Activated CD8-positive, alpha-beta memory T cell treated with anti-CD3 and anti-CD28 coated beads, Interleukin-2, amount 50 U/mL, for 48 hours (primary cell): ENCODE data around the gene COA1.
"Not testable (repeated sequence)": the region's sequence is repeated elsewhere in the genome, so short reads cannot be mapped to it uniquely, and the experiment has no call there.

ENCODE experiments used
- DNase-seq: peaks from one replicate; pipeline ENCODE4 v3.0.0-alpha.2; 2020

COA1 gene

GRCh38 chr7:43726466-43726865, 2.9 kb downstream of the COA1 start:
- DNase-seq, result no peak

DNA sequence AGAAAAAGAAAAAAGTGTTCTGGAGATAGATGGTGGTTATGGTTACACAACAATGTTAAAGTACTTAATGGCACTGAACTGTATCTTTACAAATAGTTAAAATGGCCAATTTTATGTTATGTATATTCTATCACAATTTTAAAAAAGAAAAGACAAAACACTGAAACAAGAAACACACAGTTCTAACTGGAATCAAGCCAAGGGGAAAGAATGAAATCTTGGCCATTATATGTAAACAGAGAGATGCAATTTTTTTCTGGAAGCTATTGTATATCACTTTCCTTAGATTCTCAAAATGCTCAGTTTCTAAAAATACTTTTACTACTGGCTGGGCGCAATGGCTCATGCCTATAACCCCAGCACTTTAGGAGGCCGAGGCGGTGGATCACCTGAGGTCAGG, 4.1 kb downstream of the COA1 start:
- no peak for DNase-seq

GRCh38 chr7:43723007-43723341, 6.3 kb downstream of the COA1 start:
- DNase-seq, result no peak

GRCh38 chr7:43721193-43721806, 8.0 kb downstream of the COA1 start:
- DNase-seq, result no peak

GRCh38 chr7:43716598-43716997, 12.7 kb downstream of the COA1 start:
- no peak for DNase-seq

DNA sequence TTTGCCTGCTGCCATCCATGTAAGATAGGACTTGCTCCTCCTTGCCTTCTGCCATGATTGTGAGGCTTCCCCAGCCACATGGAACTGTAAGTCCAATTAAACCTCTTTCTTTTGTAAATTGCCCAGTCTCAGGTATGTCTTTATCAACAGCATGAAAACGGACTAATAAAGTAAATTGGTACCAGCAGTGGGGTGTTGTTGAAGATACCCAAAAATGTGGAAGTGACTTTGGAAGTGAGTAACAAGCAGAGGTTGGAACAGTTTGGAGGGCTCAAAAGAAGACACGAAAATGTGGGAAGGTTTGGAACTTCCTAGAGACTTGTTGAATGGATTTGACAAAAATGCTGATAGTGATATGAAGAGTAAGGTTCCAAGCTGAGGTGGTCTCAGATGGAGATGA, 13.4 kb downstream of the COA1 start:
- DNase-seq, result not testable (repeated sequence)

GRCh38 chr7:43711503-43711902, 17.8 kb downstream of the COA1 start:
- DNase-seq, result no peak

GRCh38 chr7:43708055-43708454, 21.3 kb downstream of the COA1 start:
- DNase-seq, result not testable (repeated sequence)

DNA sequence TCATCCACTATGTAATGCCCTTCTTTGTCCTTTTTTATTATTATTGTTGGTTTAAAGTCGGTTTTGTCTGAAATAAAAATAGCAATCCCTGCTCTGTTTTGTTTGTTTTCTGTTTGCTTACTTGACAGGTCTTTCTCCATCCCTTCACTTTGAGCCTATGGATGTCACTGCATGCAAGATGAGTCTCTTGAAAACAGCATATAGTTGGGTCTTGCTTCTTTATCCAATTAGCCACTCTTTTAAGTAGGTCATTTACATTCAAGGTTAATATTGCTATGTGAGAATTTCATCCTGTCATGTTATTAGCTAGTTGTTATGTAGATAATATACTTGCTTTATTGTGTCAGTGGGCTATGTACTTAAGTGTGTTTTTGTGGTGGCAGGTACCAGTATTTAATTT, 25.8 kb downstream of the COA1 start:
- no peak for DNase-seq

DNA sequence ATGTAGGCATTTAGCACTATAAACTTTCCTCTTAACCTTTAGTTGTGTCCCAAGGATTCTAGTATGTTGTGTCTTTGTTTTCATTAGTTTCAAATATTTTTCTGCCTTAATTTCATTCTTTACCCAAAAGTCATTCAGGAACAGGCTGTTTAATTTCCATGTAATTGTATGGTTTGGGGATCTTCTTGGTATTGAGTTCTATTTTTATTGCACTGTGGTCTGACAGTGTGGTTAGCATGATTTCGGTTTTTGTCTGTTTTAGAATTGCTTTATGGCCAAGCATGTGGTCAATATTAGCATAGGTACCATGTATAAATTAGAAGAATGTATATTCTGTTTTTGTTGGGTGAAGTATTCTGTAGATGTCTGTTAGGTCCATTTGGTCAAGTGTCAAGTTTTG, 26.3 kb downstream of the COA1 start:
- no peak for DNase-seq

DNA sequence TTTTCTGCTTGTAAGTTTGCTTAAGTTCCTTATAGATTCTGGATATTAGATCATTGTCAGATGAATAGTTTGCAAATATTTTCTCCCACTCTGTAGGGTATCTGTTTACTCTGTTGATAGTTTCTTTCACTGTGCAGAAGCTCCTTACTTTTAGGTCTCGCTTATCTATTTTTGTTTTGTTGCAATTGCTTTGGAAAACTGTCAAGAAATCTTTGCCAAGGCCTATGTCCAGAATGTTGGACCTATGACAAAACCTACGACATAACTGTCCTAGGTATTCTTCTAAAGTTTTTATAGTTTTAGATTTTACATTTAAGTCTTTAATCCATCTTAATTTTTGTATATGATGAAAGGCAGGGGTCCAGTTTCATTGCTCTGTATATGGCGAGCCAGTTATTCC, 27.4 kb downstream of the COA1 start:
- no peak for DNase-seq

- DNase-seq, result no peak
Measured at GRCh38 chr7:43701500-43701854, 27.8 kb downstream of the COA1 start.

- no peak for DNase-seq
Measured at GRCh38 chr7:43700646-43701499, 28.4 kb downstream of the COA1 start.

DNA sequence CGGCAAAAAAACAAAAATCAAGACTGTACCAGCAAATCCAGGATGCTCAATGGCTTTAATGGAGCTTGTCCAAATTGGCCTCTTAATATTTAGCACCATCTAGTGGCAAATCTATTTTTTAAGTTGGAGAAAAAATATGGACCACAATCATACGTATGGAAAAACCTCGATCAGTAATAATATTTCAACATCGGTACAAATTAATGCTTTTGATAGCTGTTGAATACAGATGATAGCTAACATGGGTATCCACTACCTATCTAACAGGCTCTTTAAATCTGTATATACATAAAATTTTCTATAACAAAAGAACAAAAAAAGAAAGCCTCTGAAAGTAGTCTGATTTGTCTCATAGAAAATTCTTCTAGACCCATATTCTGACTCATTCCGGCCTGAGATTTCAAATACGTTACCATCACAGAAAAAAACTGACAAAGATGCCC, 29.2 kb downstream of the COA1 start:
- DNase-seq, result no peak

DNA sequence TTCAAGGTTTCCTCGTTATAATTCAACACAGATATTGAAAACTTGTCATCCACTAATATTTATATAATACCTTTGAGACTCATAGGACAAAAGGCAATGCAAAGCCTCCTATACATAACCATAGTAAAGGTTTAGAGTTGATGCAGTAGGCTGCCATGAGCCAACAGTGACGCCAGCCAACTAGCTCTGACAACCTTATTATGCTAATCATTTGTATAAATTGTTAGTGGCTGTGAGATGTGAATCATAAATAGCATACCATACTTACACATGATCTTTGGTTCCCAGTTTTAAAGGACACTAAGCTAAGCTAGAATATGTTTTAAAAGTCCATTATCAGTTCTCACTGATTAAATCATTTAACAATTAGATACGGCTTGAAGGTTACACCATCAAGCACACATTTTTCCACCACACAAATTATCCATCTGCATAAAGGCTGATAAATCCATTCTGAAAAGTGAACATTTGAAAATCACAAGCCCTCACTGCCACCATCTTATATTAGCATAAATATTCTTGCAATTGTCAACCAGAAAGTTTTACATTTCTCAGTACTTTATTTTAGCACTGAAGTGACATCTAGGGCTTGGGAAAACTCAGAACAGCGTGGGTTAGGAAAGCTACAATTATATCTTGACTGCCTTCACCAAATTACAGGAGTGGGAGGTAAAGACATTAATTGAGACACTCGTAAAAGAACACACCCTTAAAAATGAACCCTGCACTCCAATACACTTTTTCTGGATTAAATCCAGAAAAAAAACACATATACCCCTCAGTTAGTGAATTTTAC, 30.7 kb downstream of the COA1 start:
- DNase-seq, result no peak

DNA sequence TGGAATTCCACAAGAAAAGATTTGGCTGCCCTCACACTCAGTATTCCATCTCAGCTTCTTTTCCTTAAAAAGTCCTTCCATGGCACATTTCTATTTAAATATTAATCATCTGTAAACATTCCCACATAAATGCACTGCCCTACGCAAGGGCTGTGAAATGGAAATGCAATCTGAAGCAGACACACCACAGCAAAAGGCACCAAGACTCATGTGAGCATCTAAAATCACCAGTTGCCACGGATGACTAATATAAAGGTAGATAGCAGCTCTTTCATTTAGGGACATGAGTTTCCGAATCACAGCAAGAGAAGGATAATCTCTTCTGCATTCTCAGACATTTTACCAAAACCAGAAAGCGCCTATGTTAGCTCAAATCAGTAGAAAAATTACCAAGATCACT, 31.6 kb downstream of the COA1 start:
- DNase-seq, result no peak

DNA sequence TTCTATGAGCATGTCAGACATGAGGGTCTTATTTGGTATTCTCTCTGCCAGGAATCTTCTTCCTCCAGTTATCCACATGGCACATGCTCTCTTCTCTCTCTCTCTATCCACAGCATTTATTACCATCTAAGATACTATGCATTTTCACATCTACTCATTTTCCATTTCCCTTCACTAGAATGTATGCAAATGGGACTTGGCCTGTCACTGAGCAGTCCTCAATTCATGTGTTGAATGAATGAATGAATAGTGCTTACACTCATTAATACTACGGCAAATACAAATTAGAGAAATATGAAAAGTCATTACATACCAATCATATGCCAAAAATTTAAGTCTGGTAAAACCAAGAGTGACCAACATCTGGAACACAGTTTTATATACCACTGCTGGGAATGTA, 34.0 kb downstream of the COA1 start:
- DNase-seq, result no peak

- no peak for DNase-seq
Measured at GRCh38 chr7:43694399-43694748, 34.9 kb downstream of the COA1 start.

DNA sequence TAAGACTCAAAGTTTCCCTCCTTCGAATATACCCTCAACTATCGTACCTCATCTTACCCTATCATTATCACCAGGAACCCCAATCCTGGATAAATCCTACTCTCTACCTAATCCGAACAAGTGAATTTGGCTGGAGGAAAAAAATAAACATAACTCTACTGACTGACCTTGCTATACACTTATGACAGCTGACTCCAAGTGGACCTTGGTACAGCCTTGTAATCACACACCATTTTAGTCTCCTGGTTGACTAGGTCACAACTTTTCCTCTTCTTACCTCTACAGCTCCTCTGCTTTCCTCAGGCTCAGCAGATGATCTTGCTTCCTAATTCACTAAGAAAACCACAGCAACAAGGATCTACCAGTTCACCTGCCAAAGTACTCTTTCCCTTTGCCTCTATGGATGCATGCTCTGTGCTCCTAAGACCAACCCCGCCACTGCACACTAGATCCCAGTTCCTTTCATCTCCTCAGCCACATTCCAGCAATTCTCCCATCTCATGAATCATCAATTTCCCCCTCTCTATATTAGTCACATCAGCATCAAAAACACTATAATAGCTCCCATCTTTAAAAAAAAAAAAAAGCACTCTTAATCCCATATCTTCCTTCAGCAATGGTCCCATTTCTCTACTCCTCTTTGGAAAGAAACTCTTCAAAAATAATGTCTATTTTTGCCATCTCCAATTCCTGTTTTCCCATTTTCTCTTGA, 35.5 kb downstream of the COA1 start:
- no peak for DNase-seq

DNA sequence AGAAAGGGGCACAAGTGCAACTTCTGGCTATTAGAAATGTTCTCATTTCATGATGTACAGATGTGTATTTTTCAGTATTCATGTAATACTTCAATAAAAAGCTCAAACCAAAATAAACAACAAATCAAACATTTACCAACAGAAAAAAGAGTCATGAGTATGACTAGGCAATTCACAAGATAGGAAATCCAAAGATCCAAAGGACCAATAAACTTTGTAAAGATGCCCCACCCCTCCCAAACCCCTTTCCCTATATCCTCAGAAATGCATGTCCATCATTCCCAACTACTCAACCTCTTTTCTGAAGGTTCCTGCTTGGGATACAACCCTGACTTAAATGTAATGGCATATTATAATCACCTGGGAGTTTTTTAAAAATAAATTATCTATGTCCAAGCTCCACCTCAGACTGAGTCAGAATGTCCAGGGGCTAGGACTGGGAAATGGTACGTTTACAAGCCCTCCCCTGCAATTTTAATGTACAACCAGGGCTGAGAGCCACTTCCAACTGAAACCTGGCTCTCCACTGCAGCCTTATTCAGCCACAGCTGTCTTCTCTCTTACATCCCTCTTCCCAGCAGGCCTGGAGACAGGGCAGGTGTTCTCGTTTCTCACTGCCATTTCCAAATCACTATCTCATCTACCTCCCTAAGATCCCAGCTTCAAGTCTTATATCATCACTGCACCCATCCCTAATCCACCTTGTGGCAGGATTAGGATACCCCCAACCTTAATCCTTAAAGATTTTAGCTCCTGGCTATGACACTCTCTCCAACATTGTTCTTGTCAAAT, 36.5 kb downstream of the COA1 start:
- no peak for DNase-seq

DNA sequence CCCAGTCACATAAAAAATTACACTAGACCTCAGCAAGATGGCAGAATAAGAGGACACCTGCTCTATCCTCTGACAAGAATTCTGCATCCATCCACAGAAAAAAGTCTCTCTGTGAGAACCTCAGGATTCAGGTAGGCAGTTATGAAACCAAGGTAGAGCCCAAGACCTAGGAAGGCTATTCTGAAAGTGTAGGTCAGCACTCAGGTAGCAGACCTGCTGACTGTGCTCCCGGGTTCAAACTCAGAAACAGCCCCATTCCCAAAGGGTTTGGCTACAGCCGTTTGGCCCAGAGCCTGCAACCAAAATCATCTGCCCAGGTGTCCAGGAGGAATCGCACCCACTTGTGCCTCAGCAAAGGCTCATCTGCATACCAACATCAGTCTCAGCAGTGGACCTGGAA, 37.7 kb downstream of the COA1 start:
- no peak for DNase-seq

GRCh38 chr7:43689115-43689514, 40.2 kb downstream of the COA1 start:
- DNase-seq, result no peak

- DNase-seq, result not testable (repeated sequence)
Measured at GRCh38 chr7:43687866-43688265, 41.5 kb downstream of the COA1 start.
